K562 (cell line): ENCODE data around the gene EDEM2. TPM values are rescaled to one million over a fixed set of nuclear protein-coding genes. Genes with fewer than 3 reads are reported as not detected.

ENCODE experiments used
- AFF4 ChIP-seq: sonication (generic); formaldehyde crosslinking; IDR thresholded peaks from 2 replicates; pipeline ENCODE4 v1.8.0; 2023; ENCODE audit warnings: mild to moderate bottlenecking, missing genetic modification reagents
- EGR1 ChIP-seq: fragments of 450-650 bp; conservative IDR thresholded peaks from 2 replicates; pipeline ENCODE4 v1.6.1; 2017; ENCODE audit warnings: mild to moderate bottlenecking
- L3MBTL2 ChIP-seq: fragments of 450-650 bp; IDR thresholded peaks from 2 replicates; pipeline ENCODE4 v1.6.1; 2016; ENCODE audit warnings: mild to moderate bottlenecking, moderate library complexity
- MEF2D ChIP-seq: conservative IDR thresholded peaks from 2 replicates; pipeline ENCODE4 v1.6.1; 2016; ENCODE audit warnings: low read depth, missing genetic modification characterization, missing compliant biosample characterization
- MGA ChIP-seq: fragments of 450-650 bp; IDR thresholded peaks from 2 replicates; pipeline ENCODE4 v1.6.1; 2016; ENCODE audit warnings: mild to moderate bottlenecking, moderate library complexity
- MTA3 ChIP-seq: fragments of 450-650 bp; formaldehyde crosslinking; IDR thresholded peaks from 2 replicates; pipeline ENCODE4 v1.6.1; 2017; ENCODE audit warnings: mild to moderate bottlenecking, borderline replicate concordance
- SIX5 ChIP-seq, 2 experiments: IDR thresholded peaks; 2 replicates each; pipeline ENCODE4 v1.6.1; 2011; ENCODE audit warnings: low read length in 2 of 2, borderline replicate concordance in 1 of 2, low read depth in 1 of 2, mild to moderate bottlenecking in 1 of 2, moderate library complexity in 1 of 2; ENCODE audit not compliant: insufficient read depth in 1 of 2
- USF2 ChIP-seq: sonication (generic); formaldehyde crosslinking; IDR thresholded peaks from 2 replicates; pipeline ENCODE4 v1.5.0; 2020; ENCODE audit warnings: missing genetic modification reagents
- ZNF830 ChIP-seq: fragments of 250-450 bp; sonication (Bioruptor Pico); IDR thresholded peaks from 2 replicates; pipeline ENCODE4 v1.5.0; 2021; ENCODE audit warnings: mild to moderate bottlenecking
- polyA plus RNA-seq, 8 experiments: library from polyadenylated mRNA; depleted of rRNA in 4 of 8; stranded (reverse) in 5 of 8; unstranded in 3 of 8; fragments of >200 nt; fragmentation: Nextera tagmentation in 2 of 8; fragmentation: Illumina TruSeq in 1 of 8; extraction: Ambion mirVana in 2 of 8; extraction: Trizol in 1 of 8; gene quantifications; 2 replicates each; pipeline versions ENCODE4 v1.2.1 to v1.2.3, GENCODE V29; 2011 to 2014; ENCODE audit warnings: inconsistent platforms in 1 of 8, missing spikeins in 1 of 8
- total RNA-seq, 7 experiments: library from RNA; depleted of rRNA in 6 of 7; stranded (reverse); fragments of >200 nt in 6 of 7; fragmentation: Illumina TruSeq in 2 of 7; extraction: Trizol in 2 of 7; gene quantifications; 2 replicates each; pipeline versions ENCODE4 v1.2.1 to v1.2.3, GENCODE V29; 2011 to 2021; ENCODE audit warnings: low replicate concordance in 1 of 7

EDEM2 gene
- total and polyA plus RNA-seq, 9 of the 15 experiments (the other 6 are each of a cell fraction or from before 2014, with no cell fraction given), result 6.9 to 11.0 (median 9.7) TPM

GRCh38 chr20:35092524-35093266, 54.4 kb downstream of the EDEM2 start, which contains the start of gene TRPC4AP (continued):
- peak; percentile 100 for TF ChIP-seq MGA
- TF ChIP-seq USF2 (CRISPR knock-in tag), result peak; percentile 93
- peak; percentile 94 for TF ChIP-seq MTA3
- peak; percentile 72; the same call in 1 of the 2 replicates for TF ChIP-seq MEF2D
- TF ChIP-seq EGR1, result peak; percentile 26; the same call in 1 of the 2 replicates
- no peak for TF ChIP-seq ZNF830 (CRISPR knock-in tag)
- TF ChIP-seq L3MBTL2, result peak; percentile 100
- TF ChIP-seq SIX5 (IDR thresholded peaks at IDR 0.05; ENCODE audit: borderline replicate concordance in 1 of 2, insufficient read depth in 1 of 2, low read depth in 1 of 2, low read length in 2 of 2), result peak; percentile 82 to 86
- TF ChIP-seq AFF4 (CRISPR knock-in tag), result 0 out of 2 replicates have a peak, but pooled peaks have one; percentile 45
